ENCODE data around the gene CHPT1. TPM values are rescaled to one million over a fixed set of nuclear protein-coding genes. Genes with fewer than 3 reads are reported as not detected.
A peak's percentile ranks its signal among the peaks of the same experiment; 100 is the strongest.

CHPT1 gene
- total and polyA plus RNA-seq, 2 of the 13 experiments (the other 11 are each of a cell fraction or from before 2014, with no cell fraction given) = 117 to 178 TPM

DNA sequence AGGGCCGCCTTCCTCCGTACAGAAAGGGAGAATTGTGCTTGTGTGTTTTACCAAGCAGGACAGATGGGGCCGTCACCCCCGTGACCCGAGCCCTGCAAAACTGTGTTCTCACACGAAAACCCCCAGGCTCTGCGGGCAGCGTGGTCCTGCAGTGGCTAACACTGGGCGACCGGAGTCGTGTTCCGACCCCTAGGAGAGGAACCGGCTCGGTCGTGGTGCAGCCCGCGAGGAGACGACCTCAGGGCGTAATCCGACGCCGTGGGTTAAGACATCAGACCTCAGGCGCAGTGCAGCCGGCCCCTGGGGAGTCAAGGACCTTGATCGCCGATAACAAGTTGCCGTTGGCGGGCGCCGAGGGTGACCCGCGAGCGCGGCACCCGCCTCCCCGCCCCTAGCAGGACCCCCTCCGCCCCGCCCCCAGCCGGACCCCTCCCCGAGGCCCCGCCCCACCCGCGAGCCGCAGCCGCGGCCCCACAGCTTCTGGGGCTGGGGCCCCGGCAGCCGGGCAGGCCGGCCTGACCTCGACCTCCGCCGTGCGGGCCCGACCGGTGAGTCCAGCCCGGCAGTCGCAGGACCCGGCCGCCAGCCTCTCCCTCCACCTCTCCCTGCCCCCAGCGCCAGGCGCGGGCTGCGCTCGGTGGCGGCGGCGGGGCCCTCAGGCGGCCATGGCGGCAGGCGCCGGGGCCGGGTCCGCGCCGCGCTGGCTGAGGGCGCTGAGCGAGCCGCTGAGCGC lies at the start of gene CHPT1 (continued):
- TF ChIP-seq DRAP1 (CRISPR knock-in tag; IDR thresholded peaks at IDR 0.05) (0 out of 2 replicates have a peak, but pooled peaks have one; percentile 13), ZNF317 (CRISPR knock-in tag; IDR thresholded peaks at IDR 0.05) (no peak; the same call in 1 of the 2 replicates), NFYC (CRISPR knock-in tag; IDR thresholded peaks at IDR 0.05) (no peak), ZNF530 (CRISPR knock-in tag; IDR thresholded peaks at IDR 0.05; ENCODE audit: low read depth) (no peak), SMARCC2 (IDR thresholded peaks at IDR 0.05) (no peak), AFF4 (CRISPR knock-in tag; IDR thresholded peaks at IDR 0.05) (peak; percentile 66; the same call in 1 of the 2 replicates), ZNF138 (CRISPR knock-in tag; IDR thresholded peaks at IDR 0.05; ENCODE audit: low read depth) (no peak), ZIK1 (CRISPR knock-in tag; IDR thresholded peaks at IDR 0.05; ENCODE audit: borderline replicate concordance, low read depth) (no peak), U2AF1 (optimal IDR thresholded peaks at IDR 0.05; ENCODE audit: low read depth, low read length) (no peak), TOPORS (CRISPR knock-in tag; IDR thresholded peaks at IDR 0.05) (no peak), SOX13 (IDR thresholded peaks at IDR 0.05) (no peak; the same call in 1 of the 2 replicates), SOX13 (CRISPR knock-in tag; conservative IDR thresholded peaks at IDR 0.05 in 1 of 2, IDR thresholded peaks at IDR 0.05 in 1 of 2) (peak in 1 of 2 experiments; percentile 50; a peak in 1 of 4 replicates), HOXD1 (CRISPR knock-in tag; IDR thresholded peaks at IDR 0.05) (no peak)
- TF ChIP-seq, protein P1, sequence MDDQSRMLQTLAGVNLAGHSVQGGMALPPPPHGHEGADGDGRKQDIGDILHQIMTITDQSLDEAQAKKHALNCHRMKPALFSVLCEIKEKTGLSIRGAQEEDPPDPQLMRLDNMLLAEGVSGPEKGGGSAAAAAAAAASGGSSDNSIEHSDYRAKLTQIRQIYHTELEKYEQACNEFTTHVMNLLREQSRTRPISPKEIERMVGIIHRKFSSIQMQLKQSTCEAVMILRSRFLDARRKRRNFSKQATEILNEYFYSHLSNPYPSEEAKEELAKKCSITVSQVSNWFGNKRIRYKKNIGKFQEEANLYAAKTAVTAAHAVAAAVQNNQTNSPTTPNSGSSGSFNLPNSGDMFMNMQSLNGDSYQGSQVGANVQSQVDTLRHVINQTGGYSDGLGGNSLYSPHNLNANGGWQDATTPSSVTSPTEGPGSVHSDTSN (CRISPR knock-in tag; IDR thresholded peaks at IDR 0.05; ENCODE audit: borderline replicate concordance) = no peak
- TF ChIP-seq, protein P2, sequence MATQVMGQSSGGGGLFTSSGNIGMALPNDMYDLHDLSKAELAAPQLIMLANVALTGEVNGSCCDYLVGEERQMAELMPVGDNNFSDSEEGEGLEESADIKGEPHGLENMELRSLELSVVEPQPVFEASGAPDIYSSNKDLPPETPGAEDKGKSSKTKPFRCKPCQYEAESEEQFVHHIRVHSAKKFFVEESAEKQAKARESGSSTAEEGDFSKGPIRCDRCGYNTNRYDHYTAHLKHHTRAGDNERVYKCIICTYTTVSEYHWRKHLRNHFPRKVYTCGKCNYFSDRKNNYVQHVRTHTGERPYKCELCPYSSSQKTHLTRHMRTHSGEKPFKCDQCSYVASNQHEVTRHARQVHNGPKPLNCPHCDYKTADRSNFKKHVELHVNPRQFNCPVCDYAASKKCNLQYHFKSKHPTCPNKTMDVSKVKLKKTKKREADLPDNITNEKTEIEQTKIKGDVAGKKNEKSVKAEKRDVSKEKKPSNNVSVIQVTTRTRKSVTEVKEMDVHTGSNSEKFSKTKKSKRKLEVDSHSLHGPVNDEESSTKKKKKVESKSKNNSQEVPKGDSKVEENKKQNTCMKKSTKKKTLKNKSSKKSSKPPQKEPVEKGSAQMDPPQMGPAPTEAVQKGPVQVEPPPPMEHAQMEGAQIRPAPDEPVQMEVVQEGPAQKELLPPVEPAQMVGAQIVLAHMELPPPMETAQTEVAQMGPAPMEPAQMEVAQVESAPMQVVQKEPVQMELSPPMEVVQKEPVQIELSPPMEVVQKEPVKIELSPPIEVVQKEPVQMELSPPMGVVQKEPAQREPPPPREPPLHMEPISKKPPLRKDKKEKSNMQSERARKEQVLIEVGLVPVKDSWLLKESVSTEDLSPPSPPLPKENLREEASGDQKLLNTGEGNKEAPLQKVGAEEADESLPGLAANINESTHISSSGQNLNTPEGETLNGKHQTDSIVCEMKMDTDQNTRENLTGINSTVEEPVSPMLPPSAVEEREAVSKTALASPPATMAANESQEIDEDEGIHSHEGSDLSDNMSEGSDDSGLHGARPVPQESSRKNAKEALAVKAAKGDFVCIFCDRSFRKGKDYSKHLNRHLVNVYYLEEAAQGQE (IDR thresholded peaks at IDR 0.05; ENCODE audit: borderline replicate concordance in 1 of 2, low read depth in 1 of 2, low read length in 2 of 2) = no peak
